Activated CD4-positive, alpha-beta T cell treated with anti-CD3 and anti-CD28 coated beads, Interleukin-10, Interleukin-2, amounts not matched to agents 100 ng/mL and 50 ng/mL, durations not matched to agents 16 hours and 8 hours (primary cell): ENCODE results near the gene MAPK12.

Experiments used
- DNase-seq: peaks from one replicate; pipeline ENCODE4 v3.0.0-alpha.2; 2020

MAPK12 gene

DNA sequence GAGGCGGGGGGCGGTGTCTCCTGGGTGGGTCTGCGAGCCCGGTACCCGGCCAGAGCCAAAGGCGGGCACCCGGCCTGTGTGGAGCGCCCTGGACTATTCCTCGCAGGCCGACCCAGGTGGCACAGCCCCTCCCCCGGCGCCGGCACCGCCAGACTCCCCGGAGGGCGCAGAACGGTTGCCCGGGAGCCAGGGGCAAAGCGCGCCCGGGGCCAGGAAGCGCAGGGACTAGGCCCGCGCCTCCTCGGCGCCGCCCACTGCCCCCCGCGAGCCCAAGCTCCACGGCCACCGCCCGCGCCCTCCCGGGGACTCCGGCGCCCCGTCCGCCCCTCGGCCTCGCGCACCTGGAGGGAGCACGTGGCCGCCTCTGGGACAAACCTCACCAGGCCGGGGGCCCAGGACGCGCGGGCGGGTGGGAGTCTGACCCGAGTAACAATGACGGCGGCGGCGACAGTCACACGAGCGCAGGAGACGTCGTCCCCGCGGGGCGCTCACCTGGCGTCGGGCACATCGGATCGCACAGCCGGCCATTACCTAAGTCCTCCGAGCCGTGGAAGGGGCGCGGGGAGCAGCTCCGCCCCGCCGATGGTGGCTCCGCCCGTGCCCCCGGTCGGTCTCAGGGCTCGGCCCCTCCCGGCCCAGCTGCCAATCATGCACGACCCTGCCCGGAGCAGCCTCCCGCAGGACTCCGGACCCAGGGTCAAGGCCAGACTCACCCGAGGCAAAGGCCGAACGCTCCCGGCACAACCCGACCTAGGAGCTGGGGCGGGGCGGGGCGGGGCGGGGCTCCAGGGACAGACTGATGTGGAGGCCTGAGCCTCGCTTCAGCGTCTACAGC lies 38.5 kb upstream of the MAPK12 start:
- DNase-seq, result no peak

DNA sequence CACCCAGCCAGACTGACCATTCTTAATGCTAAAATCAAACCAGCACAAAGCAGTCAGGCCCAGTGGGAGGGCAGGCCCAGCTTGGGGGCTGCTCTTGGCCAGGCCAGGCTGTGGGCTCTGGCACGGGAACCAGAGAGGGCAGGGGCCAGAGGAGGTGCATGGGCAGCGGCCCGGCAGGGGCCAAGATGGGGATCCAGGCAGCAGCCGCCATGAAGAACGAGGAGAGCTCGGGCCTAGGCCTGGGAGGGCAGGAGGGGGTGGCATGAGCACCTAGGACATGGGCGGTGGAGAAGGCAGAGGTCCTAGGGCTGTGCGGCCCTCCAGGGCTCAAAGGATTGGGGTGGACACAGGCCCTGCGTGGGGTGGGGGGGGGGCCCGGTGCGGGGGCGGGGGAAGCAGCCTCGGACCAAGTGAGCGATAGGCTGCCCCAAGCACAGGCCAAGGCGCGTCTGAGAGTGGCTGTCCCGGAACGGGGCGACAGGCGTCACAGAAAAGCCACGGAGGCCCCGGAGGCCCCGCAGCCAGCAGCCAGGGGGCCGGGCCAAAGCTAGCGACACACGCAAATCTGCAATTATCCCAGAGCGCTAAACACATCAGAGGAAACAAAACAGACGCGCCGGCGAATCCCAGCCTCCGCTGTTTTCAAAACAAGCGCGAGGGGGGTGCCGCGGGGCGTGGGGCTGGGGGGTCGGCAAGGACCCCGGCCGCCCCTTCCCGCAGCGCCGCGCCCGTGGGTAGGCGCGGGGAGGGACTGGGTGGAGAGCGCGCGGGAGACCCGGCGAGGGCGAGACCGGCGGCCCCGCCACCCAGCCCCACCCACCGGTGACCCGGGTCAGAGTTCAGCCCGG lies 37.7 kb upstream of the MAPK12 start:
- no peak for DNase-seq

DNA sequence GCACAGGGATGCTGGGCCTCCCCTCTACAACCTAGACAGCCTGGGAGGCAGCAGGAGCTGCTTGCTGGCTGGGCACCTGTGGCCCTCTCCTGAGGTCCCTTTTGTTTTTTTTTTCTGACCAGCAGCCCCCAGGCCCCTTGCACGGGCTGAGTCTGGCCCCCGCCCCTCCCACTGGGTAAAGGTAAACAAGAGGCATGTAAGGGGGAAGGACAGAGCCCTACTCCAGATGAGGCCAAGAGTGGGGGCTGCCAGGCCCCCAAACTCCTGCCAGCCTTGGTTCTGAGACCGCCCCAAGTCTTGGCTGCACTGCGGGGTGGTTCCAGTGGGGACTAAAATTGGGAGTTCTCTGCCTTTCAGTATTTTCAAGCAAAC lies 36.8 kb upstream of the MAPK12 start:
- DNase-seq, result no peak

GRCh38 chr22:50297510-50298265 lies 36.2 kb upstream of the MAPK12 start:
- no peak for DNase-seq

DNA sequence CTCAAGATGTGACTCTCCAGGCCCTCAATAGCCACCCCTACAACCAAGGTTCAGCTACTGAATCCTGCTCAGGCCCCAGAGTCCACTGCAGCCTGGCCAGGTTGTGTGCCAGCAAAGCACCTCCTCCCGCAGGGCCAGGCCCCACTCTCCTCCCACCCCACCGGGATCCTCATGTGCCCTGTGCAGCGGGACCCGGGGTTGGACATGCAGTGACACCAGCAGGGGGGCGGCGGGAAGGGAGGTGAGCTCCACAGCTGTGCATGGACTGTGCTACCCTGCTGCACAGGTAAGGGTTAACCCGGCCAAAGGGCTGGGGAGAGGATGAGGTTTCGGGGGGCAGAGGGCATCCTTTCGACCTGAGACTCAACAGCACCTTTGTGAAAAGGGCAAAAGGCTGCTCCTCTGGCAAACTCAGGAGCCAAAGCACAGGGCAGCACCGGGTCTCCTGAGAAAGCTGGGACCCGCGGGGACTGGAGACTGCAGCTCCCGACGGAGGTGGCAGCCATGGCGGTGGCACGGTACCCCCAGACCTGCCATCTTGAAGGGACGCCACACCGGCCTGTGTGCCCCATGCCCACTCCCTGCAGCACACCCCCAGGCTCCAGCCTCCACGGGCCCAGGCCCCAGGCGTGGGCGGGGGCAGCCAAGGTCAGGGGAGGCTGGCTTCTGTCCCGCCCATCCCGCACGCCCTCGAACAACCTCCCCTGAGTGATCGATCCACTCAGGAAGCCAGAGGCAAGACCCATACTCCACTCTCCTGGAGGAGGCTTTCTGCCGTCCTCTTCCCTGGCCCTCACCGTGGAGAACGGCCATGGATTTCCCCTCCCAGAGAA lies 35.4 kb upstream of the MAPK12 start:
- no peak for DNase-seq

- no peak for DNase-seq
These were observed 32.8 kb upstream of the MAPK12 start for GRCh38 chr22:50294319-50294656.

DNA sequence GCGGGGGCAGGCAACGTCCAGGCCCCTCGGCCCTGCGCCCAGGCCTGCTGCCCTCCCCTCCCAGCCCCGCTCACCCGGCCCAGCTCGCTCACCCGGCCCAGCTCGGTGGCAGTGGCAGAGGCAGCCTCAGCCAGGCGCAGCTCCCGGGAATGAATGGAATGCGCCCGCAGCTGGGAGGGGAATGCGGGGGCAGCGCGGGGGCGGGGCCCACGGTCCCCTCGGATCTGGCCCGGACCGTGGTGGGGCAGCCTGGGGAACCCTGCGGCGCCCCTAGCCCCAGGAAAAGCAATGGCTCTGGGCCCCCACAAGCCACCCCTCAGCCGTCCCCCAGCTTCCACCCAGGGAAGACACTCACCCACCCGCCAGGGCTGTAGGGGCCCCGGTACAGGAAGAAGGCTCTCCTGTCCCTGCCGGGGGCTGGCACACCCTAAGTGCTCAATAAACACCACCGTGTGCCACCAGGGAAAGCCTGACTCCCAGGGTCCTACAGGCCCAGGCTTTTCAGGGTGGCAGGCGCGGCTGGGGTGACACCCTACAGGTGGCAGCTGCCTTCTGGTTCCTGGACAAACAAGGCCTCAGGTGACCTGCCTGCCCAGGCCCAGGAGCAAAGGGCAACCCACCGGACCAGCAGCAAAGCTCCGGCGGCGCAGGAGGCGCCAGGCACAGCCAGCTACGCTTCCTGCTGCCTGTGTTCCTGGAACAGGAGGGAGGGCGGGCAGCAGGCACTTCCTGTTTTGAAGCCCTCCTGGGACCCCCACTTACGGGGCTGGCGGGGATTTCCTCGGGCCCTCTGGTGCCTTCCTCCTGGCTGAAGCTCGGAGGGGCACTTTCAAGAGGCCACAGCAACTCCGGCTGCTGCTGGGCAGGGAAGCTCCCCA lies 32.2 kb upstream of the MAPK12 start:
- DNase-seq, result no peak

DNA sequence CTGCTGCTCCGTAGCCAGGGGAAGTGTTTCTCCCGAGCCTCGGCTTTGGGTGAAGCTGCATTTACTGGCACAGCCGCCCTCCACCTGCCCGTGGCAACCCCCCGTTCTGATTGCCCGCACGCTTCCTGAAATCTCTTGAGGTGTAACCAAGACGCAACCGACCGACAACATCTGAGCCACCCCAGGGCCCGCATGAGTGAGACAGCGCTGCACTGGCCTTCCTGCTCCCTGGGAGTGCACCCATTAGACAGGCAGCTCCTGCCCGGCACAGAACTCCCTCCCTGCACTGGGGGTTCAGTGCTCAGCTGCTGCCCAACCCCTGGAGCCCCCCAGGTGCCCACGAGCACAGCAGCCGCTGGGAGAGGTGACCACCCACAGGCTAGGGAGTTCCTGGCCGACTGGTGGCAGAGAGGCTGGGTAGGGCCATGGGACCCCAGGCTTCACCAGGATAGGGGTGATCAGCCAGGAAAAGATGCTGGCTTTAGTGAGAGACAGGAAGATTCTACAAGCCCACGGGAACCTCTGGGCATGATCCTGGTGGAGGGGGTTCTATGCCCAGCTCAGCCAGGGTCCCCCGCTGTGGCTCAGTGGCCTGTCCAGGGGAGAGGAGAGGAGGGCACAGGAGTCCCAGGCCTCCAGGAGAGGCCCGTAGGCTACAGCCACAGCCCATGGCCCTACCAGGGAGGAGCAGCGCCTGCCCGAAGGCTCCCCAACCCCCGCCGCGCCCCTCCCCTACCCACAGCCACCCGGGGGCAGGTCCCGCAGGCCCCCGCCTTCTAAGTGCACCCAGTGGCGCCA lies 31.4 kb upstream of the MAPK12 start:
- DNase-seq, result no peak

- no peak for DNase-seq
These were observed 28.6 kb upstream of the MAPK12 start for GRCh38 chr22:50289942-50290630.

GRCh38 chr22:50289151-50289941 lies 27.9 kb upstream of the MAPK12 start:
- no peak for DNase-seq

DNA sequence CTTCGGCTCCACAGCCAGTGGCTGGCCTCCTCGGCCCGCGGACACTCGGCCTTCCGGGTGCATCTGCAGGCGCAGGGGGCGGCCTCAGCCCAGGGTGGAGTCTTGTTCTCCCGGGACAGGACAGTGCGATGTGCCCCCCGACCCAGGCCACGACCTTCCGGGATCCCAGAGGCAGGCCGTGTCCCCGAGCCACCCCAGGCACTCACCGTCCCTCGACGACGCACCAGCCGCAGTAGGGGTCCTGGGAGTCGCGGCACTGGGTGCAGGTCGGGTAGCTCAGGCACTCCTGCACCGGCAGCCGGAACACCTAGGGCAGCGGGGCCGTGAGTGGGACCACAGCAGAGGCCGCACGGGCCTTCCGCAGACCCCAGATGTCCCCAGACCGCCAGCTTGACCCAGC lies 26.2 kb upstream of the MAPK12 start:
- DNase-seq, result no peak

DNA sequence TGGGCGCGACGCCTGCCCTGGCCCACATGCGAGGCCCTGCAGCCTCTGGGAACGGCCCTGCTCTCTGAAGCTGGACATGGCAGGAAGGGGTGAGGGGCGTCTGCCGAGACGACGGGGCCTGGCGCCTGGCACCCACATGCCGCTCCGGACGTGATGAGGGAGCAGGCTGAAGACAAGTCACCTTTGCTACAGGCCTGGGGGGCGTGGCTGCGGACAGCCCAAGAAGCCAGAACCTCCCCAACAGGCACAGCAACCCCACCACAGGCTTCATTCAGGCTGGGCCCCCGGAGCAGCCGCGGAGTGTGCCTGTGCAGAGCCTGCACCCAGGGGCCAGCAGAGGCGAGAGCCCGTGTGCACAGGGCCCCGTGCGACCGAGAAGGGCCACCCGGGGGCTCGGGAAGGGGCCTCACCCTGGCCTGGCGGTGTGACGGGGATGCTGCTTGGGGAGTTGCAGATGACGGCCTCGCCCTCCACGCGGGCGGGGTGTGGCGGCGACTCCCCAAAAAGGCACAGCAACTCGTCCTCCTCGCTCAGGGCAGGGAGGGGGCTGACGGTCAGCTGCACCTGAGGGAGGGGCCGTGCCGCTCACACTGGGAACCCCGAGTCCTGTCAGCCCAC lies 25.3 kb upstream of the MAPK12 start:
- DNase-seq, result no peak

- no peak for DNase-seq
These were observed 24.8 kb upstream of the MAPK12 start for GRCh38 chr22:50286275-50286674.

DNA sequence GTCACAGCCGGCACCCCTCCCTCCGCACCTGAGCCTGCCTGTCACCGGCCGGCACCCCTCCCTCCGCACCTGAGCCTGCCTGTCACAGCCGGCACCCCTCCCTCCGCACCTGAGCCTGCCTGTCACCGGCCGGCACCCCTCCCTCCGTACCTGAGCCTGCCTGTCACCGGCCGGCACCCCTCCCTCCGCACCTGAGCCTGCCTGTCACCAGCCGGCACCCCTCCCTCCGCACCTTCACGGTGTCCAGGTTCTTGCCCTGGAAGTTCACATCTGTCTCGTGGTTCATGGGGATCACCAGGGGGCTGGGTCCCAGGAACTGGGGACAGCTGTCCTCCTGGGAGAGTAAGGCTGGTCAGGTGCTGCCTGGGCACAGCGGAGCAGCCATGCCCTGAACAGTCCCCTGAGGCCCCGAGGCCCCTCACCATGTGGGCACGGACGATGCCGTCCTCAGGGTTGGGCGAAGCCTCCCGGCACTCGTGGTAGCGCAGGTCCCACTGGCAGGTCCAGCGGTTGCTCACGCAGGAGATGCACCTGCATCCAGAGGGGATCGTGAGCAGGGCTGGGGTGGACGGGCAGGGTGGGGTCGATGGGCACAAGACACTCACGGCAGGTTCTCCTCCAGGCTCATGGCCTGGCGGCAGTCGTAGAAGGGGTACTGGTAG lies 24.2 kb upstream of the MAPK12 start:
- no peak for DNase-seq

DNA sequence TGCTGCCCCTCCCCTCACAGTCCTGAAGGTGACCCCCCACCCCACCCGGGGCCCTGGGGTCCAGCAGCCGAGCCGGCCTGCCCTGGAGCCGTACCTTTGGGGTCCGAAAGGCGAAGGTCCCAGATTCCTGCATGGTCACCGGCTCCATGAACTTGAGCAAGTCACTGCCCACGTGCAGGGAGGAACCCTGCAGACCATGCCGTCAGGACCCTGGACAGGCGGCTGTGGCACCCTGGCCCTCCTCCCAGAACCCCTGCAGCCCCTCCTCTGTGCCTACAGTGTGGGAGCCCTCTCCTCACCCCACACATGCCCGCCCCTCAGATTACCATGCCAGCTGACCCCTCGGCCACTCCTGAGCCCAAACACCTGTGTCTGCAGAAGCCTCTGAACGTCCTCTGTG lies 23.0 kb upstream of the MAPK12 start:
- no peak for DNase-seq

GRCh38 chr22:50283821-50284220 lies 22.3 kb upstream of the MAPK12 start:
- no peak for DNase-seq

GRCh38 chr22:50282361-50283155 lies 21.1 kb upstream of the MAPK12 start:
- no peak for DNase-seq
